ENCODE measurements around the gene POLN.

Gene POLN

GRCh38 chr4:2103127-2103842 is 138.6 kb downstream of the POLN start:
- no peak for DNase-seq

GRCh38 chr4:2102045-2102883 is 139.7 kb downstream of the POLN start:
- DNase-seq, result no peak

- DNase-seq, result no peak
Observed at GRCh38 chr4:2101346-2102044, 140.4 kb downstream of the POLN start.

GRCh38 chr4:2096073-2096609 is 145.8 kb downstream of the POLN start:
- DNase-seq, result no peak

GRCh38 chr4:2095236-2096072 is 146.5 kb downstream of the POLN start:
- DNase-seq, result no peak

- no peak for DNase-seq
Observed at GRCh38 chr4:2094545-2094944, 147.4 kb downstream of the POLN start.

- DNase-seq, result no peak
Observed at GRCh38 chr4:2093265-2093664, 148.7 kb downstream of the POLN start.

- no peak for DNase-seq
Observed at GRCh38 chr4:2092669-2093053, 149.3 kb downstream of the POLN start.

- no peak for DNase-seq
Observed at GRCh38 chr4:2091990-2092668, 149.8 kb downstream of the POLN start.

GRCh38 chr4:2090642-2091041 is 151.3 kb downstream of the POLN start:
- no peak for DNase-seq

GRCh38 chr4:2089222-2089621 is 152.7 kb downstream of the POLN start:
- no peak for DNase-seq

GRCh38 chr4:2087170-2087569 is 154.8 kb downstream of the POLN start:
- DNase-seq, result no peak

GRCh38 chr4:2085496-2085901 is 156.4 kb downstream of the POLN start:
- DNase-seq, result no peak

- DNase-seq, result no peak
Observed at GRCh38 chr4:2084316-2084715, 157.6 kb downstream of the POLN start.

GRCh38 chr4:2083826-2084160 is 158.1 kb downstream of the POLN start:
- no peak for DNase-seq

- no peak for DNase-seq
Observed at GRCh38 chr4:2083116-2083825, 158.7 kb downstream of the POLN start.

- DNase-seq, result no peak
Observed at GRCh38 chr4:2082627-2083026, 159.3 kb downstream of the POLN start.

GRCh38 chr4:2082118-2082517 is 159.8 kb downstream of the POLN start:
- DNase-seq, result no peak

- no peak for DNase-seq
Observed at GRCh38 chr4:2081540-2081939, 160.4 kb downstream of the POLN start.

- DNase-seq, result no peak
Observed at GRCh38 chr4:2080429-2081300, 161.3 kb downstream of the POLN start.

All from hematopoietic multipotent progenitor cell treated with erythropoietin and hydrocortisone succinate and interleukin-3 and kit ligand, for 4 days (in vitro differentiated cells).